Posterior cingulate gyrus (tissue), 11 donors: ENCODE measurements around the gene MINDY1.

ENCODE experiments used
- DNase-seq, 10 donors: peaks; one replicate each; pipeline versions ENCODE4 v3.0.0 to v3.0.0-alpha.2; 2020 to 2021; ENCODE audit warnings: mixed read lengths in 3 of 10
- intact Hi-C: fragments of 100-400 bp; cut with DNase I; formaldehyde crosslinking; loops from one replicate; pipeline ENCODE4 v1.15.1; 2023

MINDY1 gene

GRCh38 chr1:150970808-150971582, 35.7 kb downstream of the MINDY1 start:
- peak in 5 of 10 donors; percentile 38 to 84 (median 47) for DNase-seq
- intact Hi-C loops: no loop called here

GRCh38 chr1:150969626-150970025, 37.1 kb downstream of the MINDY1 start:
- intact Hi-C loops: no loop called here
- peak in 1 of 10 donors; percentile 15 for DNase-seq

GRCh38 chr1:150968491-150968890, 38.2 kb downstream of the MINDY1 start:
- DNase-seq: peak; percentile 35 to 96 (median 70)
- intact Hi-C loops: no loop called here

- DNase-seq: peak in 1 of 10 donors; percentile 63
- intact Hi-C loops: no loop called here
Measured at GRCh38 chr1:150967936-150968335, 38.8 kb downstream of the MINDY1 start.

- peak in 2 of 10 donors; percentile 33 to 82 for DNase-seq
- intact Hi-C loops: no loop called here
Measured at GRCh38 chr1:150966011-150966410, 40.7 kb downstream of the MINDY1 start.

GRCh38 chr1:150965605-150966004, 41.1 kb downstream of the MINDY1 start:
- DNase-seq: peak in 1 of 10 donors; percentile 55

GRCh38 chr1:150964164-150964489, 42.6 kb downstream of the MINDY1 start:
- DNase-seq: peak in 1 of 10 donors; percentile 44
- intact Hi-C loops: no loop called here

More at GRCh38 chr1:150965605-150966004, 41.1 kb downstream of the MINDY1 start:
- intact Hi-C loops: no loop called here

- intact Hi-C loops: no loop called here
- peak in 1 of 10 donors; percentile 40 for DNase-seq
Measured at GRCh38 chr1:150963321-150964163, 43.2 kb downstream of the MINDY1 start.

- no peak for DNase-seq
- intact Hi-C loops: no loop called here
Measured at GRCh38 chr1:150961756-150962155, 44.9 kb downstream of the MINDY1 start.

GRCh38 chr1:150960646-150961045, 46.1 kb downstream of the MINDY1 start:
- intact Hi-C loops: no loop called here
- DNase-seq: peak in 1 of 10 donors; percentile 12

GRCh38 chr1:150957666-150958065, 49.0 kb downstream of the MINDY1 start:
- no peak for DNase-seq
- intact Hi-C loops: no loop called here

GRCh38 chr1:150955280-150955679, 51.4 kb downstream of the MINDY1 start:
- DNase-seq: no peak

GRCh38 chr1:150954708-150955107, 52.0 kb downstream of the MINDY1 start:
- intact Hi-C loops: no loop called here
- no peak for DNase-seq

More at GRCh38 chr1:150955280-150955679, 51.4 kb downstream of the MINDY1 start:
- intact Hi-C loops: no loop called here
